ENCODE data around the gene GRIP2. TPM values are rescaled to one million over a fixed set of nuclear protein-coding genes. Genes with fewer than 3 reads are reported as not detected.

Gene GRIP2
- total and polyA plus RNA-seq, 12 donors, result 0.09 to 2.5 (median 1.1) TPM

DNA sequence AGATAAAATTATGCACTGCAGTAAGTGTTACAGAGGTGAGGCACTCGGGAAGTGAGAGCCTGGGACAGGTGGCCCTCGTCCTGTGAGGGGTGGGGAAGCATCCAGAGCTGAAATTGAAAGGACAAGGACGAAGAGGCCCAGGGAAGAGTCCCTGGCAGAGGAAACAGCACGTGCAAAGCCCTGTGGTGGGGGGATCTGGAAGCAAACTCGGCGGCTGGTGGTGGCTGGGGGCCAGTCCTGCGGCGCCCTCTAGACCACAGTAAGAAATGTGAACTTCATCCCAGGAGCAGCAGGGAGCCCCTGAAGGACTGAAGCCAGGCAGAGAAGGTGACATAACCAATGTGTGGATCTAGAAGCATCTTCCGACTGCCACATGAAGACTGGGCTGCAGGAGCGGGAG, 42.8 kb downstream of the GRIP2 start:
- Histone ChIP-seq H3K4me3 (no peak overlapping the region), H3K27me3 (no peaks in the 10 kb centered on the region), H3K27ac (no peak overlapping the region), H3K4me1 (replicated peaks in 1 of 2) (no peaks in the 10 kb centered on the region), H3K9me3 (replicated peaks in 1 of 3) (peaks cover 0 to 4% (median 0%) of the 10 kb centered on the region in 3 donors), H3K36me3 (replicated peaks in 1 of 2) (no peaks in the 10 kb centered on the region)
- intact Hi-C loops (cut with DNase I), result no loop called here
- TF ChIP-seq, protein P1, sequence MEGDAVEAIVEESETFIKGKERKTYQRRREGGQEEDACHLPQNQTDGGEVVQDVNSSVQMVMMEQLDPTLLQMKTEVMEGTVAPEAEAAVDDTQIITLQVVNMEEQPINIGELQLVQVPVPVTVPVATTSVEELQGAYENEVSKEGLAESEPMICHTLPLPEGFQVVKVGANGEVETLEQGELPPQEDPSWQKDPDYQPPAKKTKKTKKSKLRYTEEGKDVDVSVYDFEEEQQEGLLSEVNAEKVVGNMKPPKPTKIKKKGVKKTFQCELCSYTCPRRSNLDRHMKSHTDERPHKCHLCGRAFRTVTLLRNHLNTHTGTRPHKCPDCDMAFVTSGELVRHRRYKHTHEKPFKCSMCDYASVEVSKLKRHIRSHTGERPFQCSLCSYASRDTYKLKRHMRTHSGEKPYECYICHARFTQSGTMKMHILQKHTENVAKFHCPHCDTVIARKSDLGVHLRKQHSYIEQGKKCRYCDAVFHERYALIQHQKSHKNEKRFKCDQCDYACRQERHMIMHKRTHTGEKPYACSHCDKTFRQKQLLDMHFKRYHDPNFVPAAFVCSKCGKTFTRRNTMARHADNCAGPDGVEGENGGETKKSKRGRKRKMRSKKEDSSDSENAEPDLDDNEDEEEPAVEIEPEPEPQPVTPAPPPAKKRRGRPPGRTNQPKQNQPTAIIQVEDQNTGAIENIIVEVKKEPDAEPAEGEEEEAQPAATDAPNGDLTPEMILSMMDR (IDR thresholded peaks at IDR 0.05), result no peak
- TF ChIP-seq POLR2A (IDR thresholded peaks at IDR 0.05), result no peak
- no peak for DNase-seq
- WGBS, 4 donors, result 57 to 71% (median 66%) methylated on average over 10 of the region's 10 CpGs

DNA sequence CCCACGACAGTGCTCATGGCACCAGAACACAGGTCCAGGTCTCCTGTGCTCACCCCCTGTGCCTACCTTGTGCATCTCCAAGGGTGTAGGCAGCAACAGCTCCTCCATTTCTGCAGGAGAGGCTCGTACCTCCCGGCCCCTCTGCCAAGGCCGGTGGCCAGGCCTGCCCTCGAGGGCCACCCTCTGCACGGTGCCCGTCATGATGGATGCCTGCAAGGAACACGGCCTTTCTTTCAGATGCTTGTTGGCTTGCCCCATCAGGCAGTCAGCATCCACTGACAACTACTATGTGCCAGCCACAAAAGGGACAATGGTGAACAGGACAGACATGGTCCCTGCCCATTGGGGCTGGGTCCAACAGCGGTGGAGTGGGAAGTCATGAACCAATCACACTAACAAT, 43.8 kb downstream of the GRIP2 start:
- H3K36me3 ChIP-seq (replicated peaks in 1 of 2), result no peaks in the 10 kb centered on the region
- H3K27me3 ChIP-seq, result no peaks in the 10 kb centered on the region
- intact Hi-C loops (cut with DNase I), result no loop called here
- no peak overlapping the region for H3K27ac ChIP-seq
- TF ChIP-seq, protein P1 (IDR thresholded peaks at IDR 0.05), result no peak
- no peak for TF ChIP-seq POLR2A (IDR thresholded peaks at IDR 0.05)
- H3K9me3 ChIP-seq (replicated peaks in 1 of 3), result no peaks in the 10 kb centered on the region
- 87 to 93% (median 93%) methylated on average over 2 to 9 of the region's 9 CpGs for WGBS, 4 donors
- no peaks in the 10 kb centered on the region for H3K4me1 ChIP-seq (replicated peaks in 1 of 2)
- H3K4me3 ChIP-seq, result no peak overlapping the region
- no peak for DNase-seq

DNA sequence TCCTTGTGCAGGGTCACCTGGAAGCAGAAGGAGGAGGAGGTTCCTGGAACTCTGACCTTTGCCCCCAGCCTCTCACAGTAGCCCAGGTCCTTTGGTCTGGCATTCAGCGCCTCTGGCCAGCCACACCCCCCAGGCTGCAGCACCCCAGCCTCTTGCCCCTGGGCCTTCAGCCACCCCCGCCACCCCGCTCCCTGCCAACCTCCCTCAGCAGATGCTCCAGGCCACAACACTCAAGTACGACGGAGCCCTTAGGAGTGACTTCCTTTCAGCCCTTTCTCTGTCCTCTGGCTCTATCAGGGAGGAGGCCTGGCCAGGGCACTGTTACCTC, 45.2 kb downstream of the GRIP2 start:
- intact Hi-C loops (cut with DNase I), result no loop called here
- 84 to 94% (median 88%) methylated on average over 4 to 5 of the region's 5 CpGs for WGBS, 4 donors
- TF ChIP-seq POLR2A (IDR thresholded peaks at IDR 0.05), result no peak
- TF ChIP-seq, protein P1 (IDR thresholded peaks at IDR 0.05), result no peak
- H3K27ac ChIP-seq, result no peak overlapping the region
- H3K9me3 ChIP-seq (replicated peaks in 1 of 3), result no peaks in the 10 kb centered on the region
- no peaks in the 10 kb centered on the region for H3K36me3 ChIP-seq (replicated peaks in 1 of 2)
- no peak for DNase-seq
- H3K4me3 ChIP-seq, result no peak overlapping the region
- H3K27me3 ChIP-seq, result no peaks in the 10 kb centered on the region
- H3K4me1 ChIP-seq (replicated peaks in 1 of 2), result no peaks in the 10 kb centered on the region

DNA sequence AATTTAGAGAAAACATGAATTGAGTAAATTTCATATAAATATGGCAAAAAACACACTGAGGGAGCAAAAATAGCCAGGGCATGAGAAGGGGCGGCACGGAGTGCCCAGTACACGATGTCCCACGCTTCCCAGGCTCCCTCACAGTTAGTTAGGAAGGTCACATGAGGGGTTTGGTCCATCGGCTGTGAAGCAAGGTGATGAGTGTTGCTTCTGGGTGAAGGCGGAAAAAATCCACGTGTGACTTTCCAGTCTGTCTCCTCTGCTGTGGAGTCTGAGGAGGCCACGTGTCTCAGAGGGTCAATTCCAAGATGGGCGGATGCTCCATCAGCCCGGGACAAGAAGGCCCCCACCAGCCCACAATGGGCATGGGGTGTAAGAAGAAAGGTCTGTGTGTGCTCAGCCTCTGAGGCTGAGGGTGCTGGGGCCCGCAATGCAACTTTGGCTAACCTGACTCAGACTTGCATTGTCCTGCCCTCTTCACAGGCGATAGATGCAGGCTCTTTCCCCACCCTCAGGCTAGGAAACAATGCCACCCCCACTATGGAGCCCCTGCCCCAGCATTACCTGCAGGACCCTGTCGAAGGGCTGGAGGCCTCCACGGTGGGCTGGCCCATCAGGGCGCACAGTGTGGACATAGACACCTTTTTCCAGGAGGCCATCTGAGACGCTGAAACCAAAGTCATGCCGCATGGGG, 45.7 kb downstream of the GRIP2 start:
- Histone ChIP-seq H3K4me1 (replicated peaks in 1 of 2) (no peaks in the 10 kb centered on the region), H3K36me3 (replicated peaks in 1 of 2) (peaks cover 0 to 3% of the 10 kb centered on the region in 2 donors), H3K4me3 (no peak overlapping the region), H3K27me3 (no peaks in the 10 kb centered on the region), H3K9me3 (replicated peaks in 1 of 3) (no peaks in the 10 kb centered on the region), H3K27ac (no peak overlapping the region)
- no peak for TF ChIP-seq POLR2A (IDR thresholded peaks at IDR 0.05)
- TF ChIP-seq, protein P1 (IDR thresholded peaks at IDR 0.05), result no peak
- DNase-seq, result no peak
- 83 to 93% (median 90%) methylated on average over 13 to 17 of the region's 17 CpGs for WGBS, 4 donors
- intact Hi-C loops (cut with DNase I), result no loop called here
